K562 (cell line): ENCODE measurements around the gene PLAAT4.

Experiments used
- ARHGAP35 ChIP-seq: fragments of 450-650 bp; IDR thresholded peaks from 2 replicates; pipeline ENCODE4 v1.6.1; 2018; ENCODE audit not compliant: partially characterized antibody
- EP300 ChIP-seq: IDR thresholded peaks from 2 replicates; pipeline ENCODE4 v1.6.1; 2012; ENCODE audit warnings: low read length, improper control_type of control experiment
- HIVEP1 ChIP-seq: fragments of 250-450 bp; sonication (Bioruptor Pico); IDR thresholded peaks from 2 replicates; pipeline ENCODE4 v1.4.0; 2020; ENCODE audit warnings: mild to moderate bottlenecking
- POLR2A ChIP-seq: fragments of 450-650 bp; conservative IDR thresholded peaks from 2 replicates; pipeline ENCODE4 v1.6.1; 2016
- SMAD1 ChIP-seq: fragments of 150-350 bp; IDR thresholded peaks from 2 replicates; pipeline ENCODE4 v1.6.1; 2014; ENCODE audit warnings: low read length, low read depth; ENCODE audit not compliant: partially characterized antibody
- STAT5A ChIP-seq: IDR thresholded peaks from 2 replicates; pipeline ENCODE4 v1.6.1; 2012; ENCODE audit warnings: low read length, inconsistent platforms, borderline replicate concordance
- ZNF212 ChIP-seq: fragments of 450-650 bp; formaldehyde crosslinking; IDR thresholded peaks from 2 replicates; pipeline ENCODE4 v1.4.0; 2020; ENCODE audit warnings: mild to moderate bottlenecking
- ZNF23 ChIP-seq: fragments of 250-450 bp; sonication (Bioruptor Pico); IDR thresholded peaks from 2 replicates; pipeline ENCODE4 v1.4.0; 2020; ENCODE audit warnings: mild to moderate bottlenecking
- ZNF282 ChIP-seq: sonication (generic); formaldehyde crosslinking; IDR thresholded peaks from 2 replicates; pipeline ENCODE4 v1.8.1; 2023; ENCODE audit warnings: missing genetic modification reagents
- TF ChIP-seq, protein P1 (sequence below), 3 experiments: IDR thresholded peaks in 2 of 3; conservative IDR thresholded peaks in 1 of 3; 2 replicates each; pipeline ENCODE4 v1.5.1; 2011 to 2012; ENCODE audit warnings: low read length in 3 of 3, mild to moderate bottlenecking in 3 of 3, control low read depth in 2 of 3, improper control_type of control experiment in 1 of 3, inconsistent platforms in 1 of 3, low read depth in 1 of 3, mixed read lengths in 1 of 3, moderate library complexity in 1 of 3; ENCODE audit not compliant: insufficient read depth in 2 of 3
- TF ChIP-seq, protein P2 (sequence below), 2 experiments: fragments of 450-650 bp; formaldehyde crosslinking in 1 of 2; IDR thresholded peaks; 2 replicates each; pipeline versions ENCODE4 v1.4.0 to v1.6.1; 2014 to 2020; ENCODE audit warnings: mild to moderate bottlenecking in 2 of 2, borderline replicate concordance in 1 of 2, low read depth in 1 of 2
- TF ChIP-seq, protein P3 (sequence below): sonication (generic); formaldehyde crosslinking; IDR thresholded peaks from 2 replicates; pipeline ENCODE4 v1.9.0; 2022; ENCODE audit warnings: mild to moderate bottlenecking, missing genetic modification reagents

DNA sequence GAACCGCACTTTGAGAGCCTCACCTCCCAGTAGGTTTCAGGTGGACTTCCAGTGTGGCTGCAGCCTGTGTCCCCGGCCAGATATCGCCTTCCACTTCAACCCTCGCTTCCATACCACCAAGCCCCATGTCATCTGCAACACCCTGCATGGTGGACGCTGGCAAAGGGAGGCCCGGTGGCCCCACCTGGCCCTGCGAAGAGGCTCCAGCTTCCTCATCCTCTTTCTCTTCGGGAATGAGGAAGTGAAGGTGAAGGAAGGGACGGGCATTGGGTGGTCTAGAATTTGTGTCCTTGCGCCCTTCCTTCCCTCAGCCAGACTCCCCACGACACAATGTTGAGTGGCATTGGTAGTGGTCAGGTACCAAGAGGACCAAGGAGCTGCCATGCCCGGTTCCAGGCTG is 27.9 kb upstream of the PLAAT4 start:
- TF ChIP-seq ZNF212 (CRISPR knock-in tag) = no peak
- TF ChIP-seq, protein P1, sequence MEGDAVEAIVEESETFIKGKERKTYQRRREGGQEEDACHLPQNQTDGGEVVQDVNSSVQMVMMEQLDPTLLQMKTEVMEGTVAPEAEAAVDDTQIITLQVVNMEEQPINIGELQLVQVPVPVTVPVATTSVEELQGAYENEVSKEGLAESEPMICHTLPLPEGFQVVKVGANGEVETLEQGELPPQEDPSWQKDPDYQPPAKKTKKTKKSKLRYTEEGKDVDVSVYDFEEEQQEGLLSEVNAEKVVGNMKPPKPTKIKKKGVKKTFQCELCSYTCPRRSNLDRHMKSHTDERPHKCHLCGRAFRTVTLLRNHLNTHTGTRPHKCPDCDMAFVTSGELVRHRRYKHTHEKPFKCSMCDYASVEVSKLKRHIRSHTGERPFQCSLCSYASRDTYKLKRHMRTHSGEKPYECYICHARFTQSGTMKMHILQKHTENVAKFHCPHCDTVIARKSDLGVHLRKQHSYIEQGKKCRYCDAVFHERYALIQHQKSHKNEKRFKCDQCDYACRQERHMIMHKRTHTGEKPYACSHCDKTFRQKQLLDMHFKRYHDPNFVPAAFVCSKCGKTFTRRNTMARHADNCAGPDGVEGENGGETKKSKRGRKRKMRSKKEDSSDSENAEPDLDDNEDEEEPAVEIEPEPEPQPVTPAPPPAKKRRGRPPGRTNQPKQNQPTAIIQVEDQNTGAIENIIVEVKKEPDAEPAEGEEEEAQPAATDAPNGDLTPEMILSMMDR (IDR thresholded peaks at IDR 0.05 in 2 of 3, conservative IDR thresholded peaks at IDR 0.05 in 1 of 3; ENCODE audit: insufficient read depth in 2 of 3, low read depth in 1 of 3, low read length in 3 of 3) = no peak
- TF ChIP-seq ARHGAP35 = no peak
- TF ChIP-seq, protein P2, sequence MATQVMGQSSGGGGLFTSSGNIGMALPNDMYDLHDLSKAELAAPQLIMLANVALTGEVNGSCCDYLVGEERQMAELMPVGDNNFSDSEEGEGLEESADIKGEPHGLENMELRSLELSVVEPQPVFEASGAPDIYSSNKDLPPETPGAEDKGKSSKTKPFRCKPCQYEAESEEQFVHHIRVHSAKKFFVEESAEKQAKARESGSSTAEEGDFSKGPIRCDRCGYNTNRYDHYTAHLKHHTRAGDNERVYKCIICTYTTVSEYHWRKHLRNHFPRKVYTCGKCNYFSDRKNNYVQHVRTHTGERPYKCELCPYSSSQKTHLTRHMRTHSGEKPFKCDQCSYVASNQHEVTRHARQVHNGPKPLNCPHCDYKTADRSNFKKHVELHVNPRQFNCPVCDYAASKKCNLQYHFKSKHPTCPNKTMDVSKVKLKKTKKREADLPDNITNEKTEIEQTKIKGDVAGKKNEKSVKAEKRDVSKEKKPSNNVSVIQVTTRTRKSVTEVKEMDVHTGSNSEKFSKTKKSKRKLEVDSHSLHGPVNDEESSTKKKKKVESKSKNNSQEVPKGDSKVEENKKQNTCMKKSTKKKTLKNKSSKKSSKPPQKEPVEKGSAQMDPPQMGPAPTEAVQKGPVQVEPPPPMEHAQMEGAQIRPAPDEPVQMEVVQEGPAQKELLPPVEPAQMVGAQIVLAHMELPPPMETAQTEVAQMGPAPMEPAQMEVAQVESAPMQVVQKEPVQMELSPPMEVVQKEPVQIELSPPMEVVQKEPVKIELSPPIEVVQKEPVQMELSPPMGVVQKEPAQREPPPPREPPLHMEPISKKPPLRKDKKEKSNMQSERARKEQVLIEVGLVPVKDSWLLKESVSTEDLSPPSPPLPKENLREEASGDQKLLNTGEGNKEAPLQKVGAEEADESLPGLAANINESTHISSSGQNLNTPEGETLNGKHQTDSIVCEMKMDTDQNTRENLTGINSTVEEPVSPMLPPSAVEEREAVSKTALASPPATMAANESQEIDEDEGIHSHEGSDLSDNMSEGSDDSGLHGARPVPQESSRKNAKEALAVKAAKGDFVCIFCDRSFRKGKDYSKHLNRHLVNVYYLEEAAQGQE (IDR thresholded peaks at IDR 0.05; ENCODE audit: borderline replicate concordance) = no peak
- TF ChIP-seq, protein P2 (CRISPR knock-in tag; IDR thresholded peaks at IDR 0.05; ENCODE audit: low read depth) = no peak
- TF ChIP-seq EP300 = no peak
- no peak for TF ChIP-seq SMAD1
- TF ChIP-seq, protein P3, sequence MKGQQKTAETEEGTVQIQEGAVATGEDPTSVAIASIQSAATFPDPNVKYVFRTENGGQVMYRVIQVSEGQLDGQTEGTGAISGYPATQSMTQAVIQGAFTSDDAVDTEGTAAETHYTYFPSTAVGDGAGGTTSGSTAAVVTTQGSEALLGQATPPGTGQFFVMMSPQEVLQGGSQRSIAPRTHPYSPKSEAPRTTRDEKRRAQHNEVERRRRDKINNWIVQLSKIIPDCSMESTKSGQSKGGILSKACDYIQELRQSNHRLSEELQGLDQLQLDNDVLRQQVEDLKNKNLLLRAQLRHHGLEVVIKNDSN = no peak
- TF ChIP-seq ZNF23 (CRISPR knock-in tag) = no peak
- no peak for TF ChIP-seq POLR2A
- TF ChIP-seq HIVEP1 (CRISPR knock-in tag) = no peak
- no peak for TF ChIP-seq STAT5A
- TF ChIP-seq ZNF282 (CRISPR knock-in tag) = no peak
